Lower leg skin (tissue), 4 donors: ENCODE data around the gene PITX3. TPM values are rescaled to one million over a fixed set of nuclear protein-coding genes. Genes with fewer than 3 reads are reported as not detected.

Experiments used
- DNase-seq, 2 donors: peaks; one replicate each; pipeline ENCODE4 v3.0.0-alpha.2; 2019; ENCODE audit warnings: low spot score in 2 of 2
- H3K4me3 ChIP-seq: fragments of 200-600 bp; sonication (generic); 2 replicates; pipeline ENCODE4 v1.5.1; 2017; ENCODE audit warnings: mild to moderate bottlenecking, low read depth; ENCODE audit not compliant: poor library complexity, severe bottlenecking
- POLR2A ChIP-seq, 2 donors: fragments of 450-650 bp; IDR thresholded peaks; one replicate each; pipeline ENCODE4 v1.6.1; 2016 to 2017; ENCODE audit warnings: antibody characterized with exemption in 2 of 2, mild to moderate bottlenecking in 1 of 2, moderate library complexity in 1 of 2
- WGBS, 2 donors: methylation state at CpG; one replicate each; pipeline ENCODE4 v1.1.5; 2018; 5-methylcytosine and 5-hydroxymethylcytosine counted together
- intact Hi-C: fragments of 100-400 bp; cut with DNase I; formaldehyde crosslinking; loops from one replicate; pipeline ENCODE4 v1.15.0; 2023; ENCODE audit warnings: low total_unique reads
- total RNA-seq, 4 donors: library from RNA; depleted of rRNA; stranded (reverse); fragments of >200 nt; gene quantifications; one replicate each; pipeline ENCODE4 v1.1.0, GENCODE V29; 2016
- TF ChIP-seq, protein P1 (sequence below), 3 donors: fragments of 450-650 bp; IDR thresholded peaks; one replicate each; pipeline ENCODE4 v1.5.1; 2016; ENCODE audit warnings: antibody characterized with exemption in 3 of 3, mild to moderate bottlenecking in 3 of 3, moderate library complexity in 2 of 3

Gene PITX3
- total RNA-seq, 4 donors from 2014 or later = not detected

DNA sequence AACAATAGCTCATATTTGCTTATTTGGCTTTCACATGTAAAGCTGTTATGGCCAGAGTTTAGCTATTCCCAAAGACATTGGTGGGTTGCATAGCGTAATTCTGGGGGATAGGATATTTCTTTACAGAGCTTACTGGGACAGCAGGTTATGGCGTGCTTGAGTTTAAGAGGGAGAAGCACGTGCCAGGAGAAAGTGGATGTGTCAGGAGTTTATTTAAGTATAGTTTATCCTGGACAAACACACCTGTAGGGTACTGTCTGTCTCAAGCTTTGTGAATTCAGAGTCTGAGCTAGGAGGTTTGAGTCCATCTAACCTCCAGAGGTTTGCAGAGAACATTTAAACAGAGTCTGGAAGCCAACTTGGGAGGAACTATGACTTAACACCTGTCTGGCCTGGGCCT lies 25.4 kb upstream of the PITX3 start:
- intact Hi-C loops = no loop called here
- WGBS, 2 donors = 95 to 96% methylated on average over 3 of the region's 3 CpGs
- no peak for DNase-seq
- no peak overlapping the region for H3K4me3 ChIP-seq
- TF ChIP-seq POLR2A (IDR thresholded peaks at IDR 0.05) = no peak
- TF ChIP-seq, protein P1, sequence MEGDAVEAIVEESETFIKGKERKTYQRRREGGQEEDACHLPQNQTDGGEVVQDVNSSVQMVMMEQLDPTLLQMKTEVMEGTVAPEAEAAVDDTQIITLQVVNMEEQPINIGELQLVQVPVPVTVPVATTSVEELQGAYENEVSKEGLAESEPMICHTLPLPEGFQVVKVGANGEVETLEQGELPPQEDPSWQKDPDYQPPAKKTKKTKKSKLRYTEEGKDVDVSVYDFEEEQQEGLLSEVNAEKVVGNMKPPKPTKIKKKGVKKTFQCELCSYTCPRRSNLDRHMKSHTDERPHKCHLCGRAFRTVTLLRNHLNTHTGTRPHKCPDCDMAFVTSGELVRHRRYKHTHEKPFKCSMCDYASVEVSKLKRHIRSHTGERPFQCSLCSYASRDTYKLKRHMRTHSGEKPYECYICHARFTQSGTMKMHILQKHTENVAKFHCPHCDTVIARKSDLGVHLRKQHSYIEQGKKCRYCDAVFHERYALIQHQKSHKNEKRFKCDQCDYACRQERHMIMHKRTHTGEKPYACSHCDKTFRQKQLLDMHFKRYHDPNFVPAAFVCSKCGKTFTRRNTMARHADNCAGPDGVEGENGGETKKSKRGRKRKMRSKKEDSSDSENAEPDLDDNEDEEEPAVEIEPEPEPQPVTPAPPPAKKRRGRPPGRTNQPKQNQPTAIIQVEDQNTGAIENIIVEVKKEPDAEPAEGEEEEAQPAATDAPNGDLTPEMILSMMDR (IDR thresholded peaks at IDR 0.05) = no peak

DNA sequence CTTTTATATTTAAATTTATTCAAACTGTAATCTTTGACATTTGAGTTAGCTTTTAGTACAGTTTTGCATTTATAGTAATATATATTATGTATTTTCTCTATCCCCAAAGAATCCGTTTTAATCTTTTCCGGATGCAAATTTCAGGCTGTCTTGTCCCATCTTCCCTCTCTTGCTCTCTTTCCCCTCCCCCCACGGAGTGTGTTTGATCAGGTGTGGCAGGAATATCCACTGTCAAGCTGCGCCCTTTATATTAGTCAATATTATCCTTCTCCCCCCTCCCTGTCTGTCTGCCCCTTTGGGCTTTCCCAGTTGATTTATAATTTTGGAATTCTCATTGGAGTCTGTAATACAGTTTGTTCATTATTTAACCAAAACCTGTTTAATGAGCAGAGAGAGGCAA lies 23.1 kb upstream of the PITX3 start:
- intact Hi-C loops = no loop called here
- no peak overlapping the region for H3K4me3 ChIP-seq
- TF ChIP-seq, protein P1 (IDR thresholded peaks at IDR 0.05) = no peak
- TF ChIP-seq POLR2A (IDR thresholded peaks at IDR 0.05) = no peak
- no peak for DNase-seq
- WGBS, 2 donors = 84 to 87% methylated on average over 4 of the region's 4 CpGs

DNA sequence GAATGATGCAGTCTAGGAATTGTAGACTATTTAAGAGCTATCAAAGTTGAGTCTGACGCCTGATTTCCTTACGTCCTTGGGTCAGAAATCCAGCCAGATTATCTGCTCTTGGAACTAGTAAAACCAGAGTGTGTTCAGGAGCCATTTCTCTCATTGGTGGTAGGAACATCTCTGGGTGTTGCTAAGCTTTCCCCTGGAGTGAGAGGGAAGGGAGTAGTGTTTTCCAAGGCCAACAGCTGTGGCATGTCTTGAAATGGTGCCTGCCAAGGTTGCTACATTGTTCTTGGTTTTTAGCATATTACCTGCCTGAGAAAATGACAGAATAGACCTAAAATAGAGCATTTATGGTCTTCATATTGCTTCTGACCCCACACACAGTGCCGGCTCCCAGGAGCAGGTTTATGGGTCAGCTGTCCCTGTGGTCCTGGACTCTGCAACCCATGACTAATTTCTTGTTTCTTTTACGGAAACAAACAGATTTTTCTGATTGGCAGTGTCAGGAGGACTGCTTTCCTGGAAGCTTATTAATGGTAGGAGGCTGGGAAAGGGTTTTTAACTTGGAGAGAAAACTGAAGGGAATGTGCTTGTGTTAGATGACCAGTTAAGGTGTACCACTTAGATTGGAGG lies 21.5 kb upstream of the PITX3 start:
- WGBS, 2 donors = 70 to 73% methylated on average over 4 of the region's 4 CpGs
- intact Hi-C loops = no loop called here
- no peak overlapping the region for H3K4me3 ChIP-seq
- no peak for DNase-seq
- TF ChIP-seq POLR2A (IDR thresholded peaks at IDR 0.05) = no peak
- TF ChIP-seq, protein P1 (IDR thresholded peaks at IDR 0.05) = no peak

DNA sequence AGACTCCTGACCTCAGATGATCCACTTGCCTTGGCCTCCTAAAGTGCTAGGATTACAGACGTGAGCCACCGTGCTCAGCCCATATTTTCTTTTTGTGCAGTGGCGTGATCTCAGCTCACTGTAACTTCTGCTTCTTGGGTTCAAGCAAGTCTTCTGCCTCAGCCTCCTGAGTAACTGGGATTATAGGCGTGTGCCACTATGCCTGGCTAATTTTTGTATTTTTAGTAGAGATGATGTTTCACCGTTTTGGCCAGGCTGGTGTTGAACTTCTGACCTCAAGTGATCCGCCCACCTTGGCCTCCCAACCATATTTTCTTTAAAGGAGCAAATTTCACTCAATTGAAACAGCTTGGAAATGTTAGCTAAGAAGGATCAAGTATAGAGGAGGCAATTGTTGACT lies 20.5 kb upstream of the PITX3 start:
- WGBS, 2 donors = 64 to 69% methylated on average over 6 of the region's 6 CpGs
- intact Hi-C loops = no loop called here
- no peak overlapping the region for H3K4me3 ChIP-seq

DNA sequence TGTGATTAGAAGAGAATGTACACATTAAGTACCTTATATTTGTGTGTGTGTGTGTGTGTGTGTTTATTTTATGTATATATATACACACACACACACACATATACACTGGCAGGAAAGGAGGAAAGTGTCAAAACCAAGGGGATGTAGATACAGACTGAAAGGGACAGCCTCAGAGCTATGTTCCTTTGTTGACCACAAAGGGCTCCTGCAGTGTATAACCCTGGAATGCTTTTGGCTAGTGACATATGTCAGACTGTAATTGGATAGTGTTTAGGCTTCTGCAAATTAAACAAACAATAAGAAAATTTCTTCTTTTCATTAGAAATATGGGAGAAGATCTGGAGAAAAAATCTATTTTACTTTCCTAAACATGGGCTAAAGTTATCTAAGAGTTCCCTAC lies 19.9 kb upstream of the PITX3 start:
- DNase-seq = no peak
- H3K4me3 ChIP-seq = no peak overlapping the region
- intact Hi-C loops = no loop called here
- TF ChIP-seq POLR2A (IDR thresholded peaks at IDR 0.05) = no peak
- TF ChIP-seq, protein P1 (IDR thresholded peaks at IDR 0.05) = no peak

More for the DNA sequence above, 20.5 kb upstream of the PITX3 start:
- TF ChIP-seq POLR2A (IDR thresholded peaks at IDR 0.05) = no peak
- TF ChIP-seq, protein P1 (IDR thresholded peaks at IDR 0.05) = no peak
- no peak for DNase-seq

DNA sequence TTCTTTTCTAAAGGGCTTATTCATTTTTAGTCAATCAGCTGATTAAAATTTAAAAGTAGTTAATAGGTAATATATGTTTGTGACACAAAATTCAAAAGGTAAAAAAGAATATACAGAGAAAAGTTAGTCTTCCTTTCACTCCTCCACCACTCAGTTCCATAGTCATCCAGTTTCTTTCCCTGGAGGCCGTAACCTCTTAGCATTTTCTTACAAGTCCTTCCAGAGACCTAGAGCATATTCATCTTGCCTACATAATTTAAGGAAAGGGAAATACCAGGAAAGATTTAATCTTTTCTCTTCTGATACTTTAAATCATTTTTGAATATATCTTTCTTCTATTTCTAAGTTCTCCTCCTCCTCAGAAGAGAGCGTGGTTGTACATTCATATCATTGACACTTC lies 14.1 kb upstream of the PITX3 start:
- no peak overlapping the region for H3K4me3 ChIP-seq
- TF ChIP-seq POLR2A (IDR thresholded peaks at IDR 0.05) = no peak
- TF ChIP-seq, protein P1 (IDR thresholded peaks at IDR 0.05) = no peak
- intact Hi-C loops = loop anchor here (10.0 kb wide), 1 partner anchor 219 kb away; no protein-coding TSS in a partner anchor
- DNase-seq = no peak
- WGBS, 2 donors = 95 to 96% methylated on average over 2 of the region's 2 CpGs
